Measurements from ENCODE around the gene IL19. TPM values are rescaled to one million over a fixed set of nuclear protein-coding genes. Genes with fewer than 3 reads are reported as not detected.

The IL19 gene
- total RNA-seq, 1 experiment from 2014 or later: not detected

- no peaks in the 10 kb centered on the region; the same call in 1 of the 2 replicates for H3K27me3 Mint-ChIP-seq (ENCODE audit: low read depth)
- no peaks in the 10 kb centered on the region for H3K36me3 Mint-ChIP-seq
- ChIA-PET POLR2A (no interaction called here), CTCF (interaction anchor here (0.6 to 1.9 kb wide), 16 partner anchors 11 to 244 kb away, joined by 3 to 9 read pairs (median 4); partner anchors contain the start of gene IL10)
- no peak overlapping the region for H3K4me3 Mint-ChIP-seq
- no peaks in the 10 kb centered on the region for H3K9me3 Mint-ChIP-seq
- H3K4me1 Mint-ChIP-seq: peaks cover 14% of the 10 kb centered on the region
- DNase-seq (ENCODE audit: low spot score): peak; percentile 38
- H3K27ac Mint-ChIP-seq: no peak overlapping the region
- TF ChIP-seq ERG (CRISPR knock-in tag; IDR thresholded peaks at IDR 0.05) (no peak), KAT7 (CRISPR knock-in tag; IDR thresholded peaks at IDR 0.05; ENCODE audit: borderline replicate concordance) (no peak), ZNF121 (CRISPR knock-in tag; IDR thresholded peaks at IDR 0.05) (no peak), E2F1 (CRISPR knock-in tag; IDR thresholded peaks at IDR 0.05) (no peak), ZNF425 (CRISPR knock-in tag; conservative IDR thresholded peaks at IDR 0.05) (no peak)
- ATAC-seq: peak; percentile 65
Observed at GRCh38 chr1:206738370-206739366, 31.9 kb upstream of the IL19 start.

GRCh38 chr1:206739411-206740076 is 31.0 kb upstream of the IL19 start:
- no peak for DNase-seq (ENCODE audit: low spot score)
- peaks cover 14% of the 10 kb centered on the region for H3K4me1 Mint-ChIP-seq
- ChIA-PET POLR2A (no interaction called here), CTCF (interaction anchor here (0.5 to 1.6 kb wide), 13 partner anchors 10 to 243 kb away, joined by 3 to 9 read pairs (median 4); no protein-coding TSS in a partner anchor)
- no peak overlapping the region for H3K4me3 Mint-ChIP-seq
- H3K9me3 Mint-ChIP-seq: no peaks in the 10 kb centered on the region
- TF ChIP-seq TP53 (CRISPR knock-in tag; IDR thresholded peaks at IDR 0.05): no peak
- TF ChIP-seq JUN (CRISPR knock-in tag; IDR thresholded peaks at IDR 0.05): no peak
- no peak for TF ChIP-seq ZNF121 (CRISPR knock-in tag; IDR thresholded peaks at IDR 0.05)
- no peak for TF ChIP-seq MYBL2 (CRISPR knock-in tag; IDR thresholded peaks at IDR 0.05)
- TF ChIP-seq CDX4 (CRISPR knock-in tag; IDR thresholded peaks at IDR 0.05; ENCODE audit: borderline replicate concordance): no peak
- no peak for TF ChIP-seq ZNF232 (CRISPR knock-in tag; IDR thresholded peaks at IDR 0.05)
- no peak for TF ChIP-seq NFYB (CRISPR knock-in tag; conservative IDR thresholded peaks at IDR 0.05; ENCODE audit: low read depth)
- TF ChIP-seq RORB (CRISPR knock-in tag; IDR thresholded peaks at IDR 0.05): no peak
- no peak for TF ChIP-seq SOX15 (CRISPR knock-in tag; IDR thresholded peaks at IDR 0.05)
- TF ChIP-seq ZNF425 (CRISPR knock-in tag; conservative IDR thresholded peaks at IDR 0.05): no peak
- no peak overlapping the region for H3K27ac Mint-ChIP-seq
- no peaks in the 10 kb centered on the region for H3K36me3 Mint-ChIP-seq
- peak; percentile 66 for ATAC-seq
- H3K27me3 Mint-ChIP-seq (ENCODE audit: low read depth): no peaks in the 10 kb centered on the region; the same call in none of the 2 replicates

Measured in WTC11 (cell line).